Tibial artery (tissue), 4 donors: Measurements from ENCODE around the gene VWC2L.

ENCODE experiments used
- DNase-seq, 2 donors: peaks; one replicate each; pipeline ENCODE4 v3.0.0-alpha.2; 2019
- H3K27ac ChIP-seq, 2 donors: fragments of 200-600 bp; sonication (generic) in 1 of 2; 1 replicate in 1 of 2; 2 replicates in 1 of 2; pipeline ENCODE4 v1.5.1; 2018 to 2019; ENCODE audit warnings: mild to moderate bottlenecking in 1 of 2
- H3K27me3 ChIP-seq, 2 donors: fragments of 200-600 bp; sonication (generic) in 1 of 2; one replicate each; pipeline versions ENCODE4 v1.5.1 to v1.6.0; 2016 to 2019
- H3K36me3 ChIP-seq, 3 donors: fragments of 200-600 bp; sonication (generic) in 2 of 3; one replicate each; pipeline ENCODE4 v1.5.1; 2016 to 2019; ENCODE audit warnings: mild to moderate bottlenecking in 2 of 3
- H3K4me1 ChIP-seq, 4 donors: fragments of 200-600 bp; sonication (generic) in 2 of 4; 1 replicate in 3 of 4; 2 replicates in 1 of 4; pipeline ENCODE4 v1.5.1; 2016 to 2019
- H3K4me3 ChIP-seq, 2 donors: fragments of 200-600 bp; sonication (generic) in 1 of 2; 1 replicate in 1 of 2; 2 replicates in 1 of 2; pipeline ENCODE4 v1.5.1; 2018 to 2019; ENCODE audit warnings: mild to moderate bottlenecking in 2 of 2
- H3K9me3 ChIP-seq, 3 donors: fragments of 200-600 bp; sonication (generic) in 1 of 3; one replicate each; pipeline ENCODE4 v1.5.1; 2016 to 2019
- CTCF ChIP-seq, 2 experiments: fragments of 200-600 bp in 1 of 2; fragments of 450-650 bp in 1 of 2; IDR thresholded peaks; one replicate each; pipeline ENCODE4 v1.5.1; 2017 to 2019; ENCODE audit warnings: antibody characterized with exemption in 2 of 2, mild to moderate bottlenecking in 1 of 2, moderate library complexity in 1 of 2
- intact Hi-C: fragments of 100-400 bp; cut with DNase I; formaldehyde crosslinking; loops from one replicate; pipeline ENCODE4 v1.15.0; 2023; ENCODE audit warnings: low total_unique reads

VWC2L gene

GRCh38 chr2:214549946-214550345, 139.1 kb downstream of the VWC2L start:
- Histone ChIP-seq H3K36me3 (no peaks in the 10 kb centered on the region), H3K9me3 (no peaks in the 10 kb centered on the region), H3K27ac (no peak overlapping the region), H3K4me3 (no peak overlapping the region), H3K27me3 (no peaks in the 10 kb centered on the region), H3K4me1 (peaks cover 0 to 15% (median 0%) of the 10 kb centered on the region in 4 donors)
- no peak for DNase-seq
- TF ChIP-seq CTCF (IDR thresholded peaks at IDR 0.05), result no peak
- intact Hi-C loops, result no loop called here

GRCh38 chr2:214550786-214551185, 139.9 kb downstream of the VWC2L start:
- no peaks in the 10 kb centered on the region for H3K36me3 ChIP-seq
- H3K27me3 ChIP-seq, result no peaks in the 10 kb centered on the region
- no peaks in the 10 kb centered on the region for H3K9me3 ChIP-seq
- H3K4me3 ChIP-seq, result no peak overlapping the region
- intact Hi-C loops, result no loop called here
- H3K4me1 ChIP-seq, result peaks cover 0 to 15% (median 0%) of the 10 kb centered on the region in 4 donors
- TF ChIP-seq CTCF (IDR thresholded peaks at IDR 0.05), result no peak
- no peak for DNase-seq
- no peak overlapping the region for H3K27ac ChIP-seq

GRCh38 chr2:214557884-214558283, 147.0 kb downstream of the VWC2L start:
- no peak for TF ChIP-seq CTCF (IDR thresholded peaks at IDR 0.05)
- intact Hi-C loops, result no loop called here
- H3K36me3 ChIP-seq, result no peaks in the 10 kb centered on the region

GRCh38 chr2:214558341-214558740, 147.5 kb downstream of the VWC2L start:
- intact Hi-C loops, result no loop called here
- no peak overlapping the region for H3K27ac ChIP-seq
- no peak for TF ChIP-seq CTCF (IDR thresholded peaks at IDR 0.05)
- peaks cover 0 to 3% (median 0%) of the 10 kb centered on the region in 4 donors for H3K4me1 ChIP-seq
- H3K9me3 ChIP-seq, result no peaks in the 10 kb centered on the region
- H3K27me3 ChIP-seq, result no peaks in the 10 kb centered on the region
- no peak overlapping the region for H3K4me3 ChIP-seq
- no peaks in the 10 kb centered on the region for H3K36me3 ChIP-seq
- no peak for DNase-seq

More at GRCh38 chr2:214557884-214558283, 147.0 kb downstream of the VWC2L start:
- Histone ChIP-seq H3K27ac (no peak overlapping the region), H3K4me1 (peaks cover 0 to 3% (median 0%) of the 10 kb centered on the region in 4 donors), H3K27me3 (no peaks in the 10 kb centered on the region), H3K9me3 (no peaks in the 10 kb centered on the region), H3K4me3 (no peak overlapping the region)
- DNase-seq, result no peak

- no peak overlapping the region for H3K27ac ChIP-seq
- no peak for DNase-seq
- no peak for TF ChIP-seq CTCF (IDR thresholded peaks at IDR 0.05)
- intact Hi-C loops, result no loop called here
- peaks cover 0 to 3% (median 0%) of the 10 kb centered on the region in 4 donors for H3K4me1 ChIP-seq
- no peaks in the 10 kb centered on the region for H3K36me3 ChIP-seq
- H3K9me3 ChIP-seq, result no peaks in the 10 kb centered on the region
- no peak overlapping the region for H3K4me3 ChIP-seq
- no peaks in the 10 kb centered on the region for H3K27me3 ChIP-seq
Measured at GRCh38 chr2:214560176-214560575, 149.3 kb downstream of the VWC2L start.

- no peak for TF ChIP-seq CTCF (IDR thresholded peaks at IDR 0.05)
- intact Hi-C loops, result no loop called here
- H3K27me3 ChIP-seq, result no peaks in the 10 kb centered on the region
- no peak for DNase-seq
- no peak overlapping the region for H3K4me3 ChIP-seq
- H3K36me3 ChIP-seq, result no peaks in the 10 kb centered on the region
- no peak overlapping the region for H3K27ac ChIP-seq
- no peaks in the 10 kb centered on the region for H3K9me3 ChIP-seq
- H3K4me1 ChIP-seq, result peaks cover 0 to 3% (median 0%) of the 10 kb centered on the region in 4 donors
Measured at GRCh38 chr2:214560618-214561190, 149.8 kb downstream of the VWC2L start.
